ENCODE measurements around the gene SYT1.

Gene SYT1

DNA sequence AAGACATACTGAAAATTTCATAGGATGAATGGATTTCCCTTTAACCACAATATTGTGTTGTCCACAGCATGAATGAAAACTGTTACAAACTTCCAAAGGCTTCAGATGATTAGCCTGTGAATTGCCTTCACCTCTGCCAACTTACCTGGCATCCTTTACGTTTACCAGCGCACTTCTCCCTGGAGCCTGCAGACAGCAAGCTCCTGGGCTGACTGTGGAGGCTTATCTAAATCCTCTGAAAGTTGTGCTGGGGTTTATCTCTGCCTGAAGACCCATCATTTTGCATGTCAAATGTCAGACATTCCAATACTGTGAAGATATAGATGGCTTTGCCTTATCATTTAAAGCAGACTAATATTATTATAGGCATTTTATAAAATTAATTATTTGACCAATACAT, 403.0 kb downstream of the SYT1 start:
- H3K79me2 ChIP-seq (ENCODE audit: control insufficient read depth, insufficient read depth, low read length, unreplicated experiment): no peaks in the 10 kb centered on the region
- no peak overlapping the region for H3K27ac ChIP-seq (ENCODE audit: low read depth, low read length)
- H2AFZ ChIP-seq (ENCODE audit: low read length, unreplicated experiment): no peak overlapping the region

DNA sequence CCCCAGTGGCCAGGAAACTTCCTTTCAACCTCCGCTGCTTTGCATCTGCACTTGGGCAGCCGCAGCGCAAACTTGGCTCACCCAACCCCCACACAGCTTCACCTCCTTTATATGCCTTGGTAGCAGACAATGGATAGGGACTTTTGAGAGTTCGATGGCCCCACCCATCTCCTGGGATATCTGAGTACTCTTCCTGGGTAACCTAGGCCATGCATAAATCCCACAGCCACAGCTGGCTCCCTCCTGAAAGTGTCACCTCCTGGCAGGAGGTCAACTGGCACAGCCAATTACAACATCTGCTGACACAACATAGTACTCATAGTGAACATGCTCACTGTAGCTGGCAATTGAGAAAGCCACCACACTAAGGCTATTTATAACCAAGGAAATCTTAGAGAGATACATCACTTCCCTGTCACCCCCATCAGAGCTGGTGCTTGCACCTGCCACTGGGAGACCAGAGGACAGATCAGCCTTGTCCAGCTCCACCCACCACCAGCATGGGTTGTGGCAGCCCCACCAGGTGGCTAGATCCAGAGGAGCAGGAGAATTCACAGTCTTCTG, 410.0 kb downstream of the SYT1 start:
- Histone ChIP-seq H3K27ac (ENCODE audit: low read depth, low read length) (no peak overlapping the region), H3K4me1 (ENCODE audit: control insufficient read depth, insufficient read depth, low read length, unreplicated experiment) (no peaks in the 10 kb centered on the region), H2AFZ (ENCODE audit: low read length, unreplicated experiment) (no peak overlapping the region), H3K79me2 (ENCODE audit: control insufficient read depth, insufficient read depth, low read length, unreplicated experiment) (no peaks in the 10 kb centered on the region), H3K36me3 (ENCODE audit: insufficient read depth, low read length) (no peaks in the 10 kb centered on the region), H3K27me3 (ENCODE audit: insufficient read depth, low read length) (no peaks in the 10 kb centered on the region), H3K4me3 (ENCODE audit: low read depth, low read length) (no peak overlapping the region)

More for the DNA sequence above, 403.0 kb downstream of the SYT1 start:
- H3K27me3 ChIP-seq (ENCODE audit: insufficient read depth, low read length): no peaks in the 10 kb centered on the region
- H3K4me3 ChIP-seq (ENCODE audit: low read depth, low read length): no peak overlapping the region
- no peaks in the 10 kb centered on the region for H3K4me1 ChIP-seq (ENCODE audit: control insufficient read depth, insufficient read depth, low read length, unreplicated experiment)
- no peaks in the 10 kb centered on the region for H3K36me3 ChIP-seq (ENCODE audit: insufficient read depth, low read length)

DNA sequence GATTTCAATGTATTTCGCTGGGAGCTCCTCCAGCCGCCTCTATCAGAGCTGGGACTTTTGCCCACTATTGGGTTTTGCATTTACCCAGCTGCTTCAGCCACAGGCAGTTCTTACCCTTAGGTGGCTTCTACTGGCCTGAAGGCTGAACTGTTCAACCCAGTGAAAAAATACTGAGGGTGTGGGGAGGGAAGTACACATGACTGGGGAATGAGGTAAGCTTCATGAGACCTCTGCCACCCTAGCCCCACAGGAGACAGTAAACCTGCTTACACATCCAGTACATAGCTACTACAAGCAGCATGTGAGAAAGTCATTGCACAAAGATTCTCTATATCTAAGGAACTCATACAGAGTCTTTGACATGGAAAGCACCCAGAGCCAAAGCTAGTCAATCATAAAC, 411.1 kb downstream of the SYT1 start:
- Histone ChIP-seq H3K27me3 (ENCODE audit: insufficient read depth, low read length) (no peaks in the 10 kb centered on the region), H3K79me2 (ENCODE audit: control insufficient read depth, insufficient read depth, low read length, unreplicated experiment) (no peaks in the 10 kb centered on the region), H3K27ac (ENCODE audit: low read depth, low read length) (no peak overlapping the region), H3K4me3 (ENCODE audit: low read depth, low read length) (no peak overlapping the region), H3K4me1 (ENCODE audit: control insufficient read depth, insufficient read depth, low read length, unreplicated experiment) (no peaks in the 10 kb centered on the region), H3K36me3 (ENCODE audit: insufficient read depth, low read length) (no peaks in the 10 kb centered on the region), H2AFZ (ENCODE audit: low read length, unreplicated experiment) (no peak overlapping the region)

DNA sequence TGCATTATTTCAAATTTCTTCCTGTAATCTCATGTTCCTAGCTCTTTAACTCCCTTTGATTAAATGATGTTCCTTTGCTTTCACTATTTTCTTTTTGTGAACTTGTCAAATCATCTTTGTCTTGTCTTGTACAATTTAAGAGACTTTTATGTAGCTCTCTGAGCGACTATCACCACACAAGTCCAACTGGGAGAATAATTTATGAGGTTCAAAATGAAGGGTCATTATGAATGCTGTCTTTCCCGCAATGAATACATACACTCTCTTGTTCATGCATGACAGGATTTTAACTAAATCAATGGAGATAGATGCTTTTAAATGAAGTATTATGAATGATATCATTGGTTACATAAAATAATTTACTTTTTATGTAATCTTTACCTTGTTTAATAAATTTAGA, 418.8 kb downstream of the SYT1 start:
- Histone ChIP-seq H2AFZ (ENCODE audit: low read length, unreplicated experiment) (no peak overlapping the region), H3K4me1 (ENCODE audit: control insufficient read depth, insufficient read depth, low read length, unreplicated experiment) (no peaks in the 10 kb centered on the region), H3K27ac (ENCODE audit: low read depth, low read length) (no peak overlapping the region), H3K4me3 (ENCODE audit: low read depth, low read length) (no peak overlapping the region), H3K36me3 (ENCODE audit: insufficient read depth, low read length) (no peaks in the 10 kb centered on the region), H3K27me3 (ENCODE audit: insufficient read depth, low read length) (no peaks in the 10 kb centered on the region), H3K79me2 (ENCODE audit: control insufficient read depth, insufficient read depth, low read length, unreplicated experiment) (no peaks in the 10 kb centered on the region)

DNA sequence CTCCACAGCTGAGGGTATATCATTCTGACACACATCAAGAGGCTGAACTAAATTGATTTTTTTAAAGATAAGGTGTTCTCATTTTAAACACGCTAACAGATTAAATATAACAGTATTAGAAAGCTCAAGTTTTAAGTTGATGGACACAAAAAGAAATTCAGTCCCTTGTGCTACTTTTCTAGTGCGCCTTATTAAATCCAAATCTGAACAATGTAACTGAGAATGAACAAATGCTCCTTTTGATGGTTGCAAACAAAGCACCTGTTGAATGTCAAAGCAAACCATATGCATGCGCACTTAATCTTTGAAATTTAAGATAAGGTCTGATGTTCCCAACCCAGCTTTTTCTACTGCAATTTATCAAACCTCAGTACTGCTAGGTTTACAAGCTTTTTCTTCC, 424.3 kb downstream of the SYT1 start:
- no peaks in the 10 kb centered on the region for H3K27me3 ChIP-seq (ENCODE audit: insufficient read depth, low read length)
- H3K27ac ChIP-seq (ENCODE audit: low read depth, low read length): no peak overlapping the region
- H3K4me3 ChIP-seq (ENCODE audit: low read depth, low read length): no peak overlapping the region
- H3K4me1 ChIP-seq (ENCODE audit: control insufficient read depth, insufficient read depth, low read length, unreplicated experiment): no peaks in the 10 kb centered on the region
- H2AFZ ChIP-seq (ENCODE audit: low read length, unreplicated experiment): no peak overlapping the region
- H3K36me3 ChIP-seq (ENCODE audit: insufficient read depth, low read length): no peaks in the 10 kb centered on the region
- H3K79me2 ChIP-seq (ENCODE audit: control insufficient read depth, insufficient read depth, low read length, unreplicated experiment): no peaks in the 10 kb centered on the region

DNA sequence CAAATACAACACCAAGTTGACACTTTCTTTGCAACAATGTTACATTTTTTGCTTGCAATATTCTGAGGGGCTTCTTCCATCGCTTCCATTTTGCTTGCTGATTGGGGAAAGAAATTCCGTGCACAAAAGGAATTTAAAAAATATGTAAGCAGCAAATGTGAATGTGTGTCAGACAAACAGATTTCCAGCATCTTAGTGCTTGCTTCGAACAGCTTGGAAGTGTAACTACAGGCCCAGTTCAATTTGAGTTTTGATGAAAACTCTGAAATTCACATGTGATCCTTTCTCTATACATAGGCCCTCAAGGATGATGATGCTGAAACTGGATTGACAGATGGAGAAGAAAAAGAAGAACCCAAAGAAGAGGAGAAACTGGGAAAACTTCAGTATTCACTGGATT, 427.1 kb downstream of the SYT1 start:
- no peak overlapping the region for H3K4me3 ChIP-seq (ENCODE audit: low read depth, low read length)
- H3K79me2 ChIP-seq (ENCODE audit: control insufficient read depth, insufficient read depth, low read length, unreplicated experiment): no peaks in the 10 kb centered on the region
- no peaks in the 10 kb centered on the region for H3K27me3 ChIP-seq (ENCODE audit: insufficient read depth, low read length)
- peaks cover 8% of the 10 kb centered on the region for H3K4me1 ChIP-seq (ENCODE audit: control insufficient read depth, insufficient read depth, low read length, unreplicated experiment)
- H2AFZ ChIP-seq (ENCODE audit: low read length, unreplicated experiment): no peak overlapping the region
- H3K27ac ChIP-seq (ENCODE audit: low read depth, low read length): no peak overlapping the region
- H3K36me3 ChIP-seq (ENCODE audit: insufficient read depth, low read length): no peaks in the 10 kb centered on the region

DNA sequence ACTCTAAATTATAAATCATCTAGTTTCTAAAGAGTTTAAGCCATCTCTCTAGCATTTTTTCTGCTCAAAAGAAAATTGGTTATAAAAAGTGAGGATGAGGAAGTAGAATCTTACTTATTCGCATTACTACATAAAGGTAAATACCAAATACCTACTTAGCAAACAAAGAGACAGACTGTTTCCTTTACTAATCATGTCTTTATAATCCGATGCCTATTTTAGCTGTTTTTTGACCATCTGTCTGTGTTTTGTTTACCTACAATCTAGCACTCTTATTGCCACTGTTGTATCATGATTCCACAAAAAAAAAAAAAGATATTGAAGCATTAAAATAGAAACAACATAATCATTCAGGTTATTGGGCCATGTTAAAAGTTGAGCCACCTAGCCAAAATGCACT, 430.0 kb downstream of the SYT1 start:
- Histone ChIP-seq H2AFZ (ENCODE audit: low read length, unreplicated experiment) (no peak overlapping the region), H3K27me3 (ENCODE audit: insufficient read depth, low read length) (no peaks in the 10 kb centered on the region), H3K79me2 (ENCODE audit: control insufficient read depth, insufficient read depth, low read length, unreplicated experiment) (no peaks in the 10 kb centered on the region), H3K4me1 (ENCODE audit: control insufficient read depth, insufficient read depth, low read length, unreplicated experiment) (peaks cover 12% of the 10 kb centered on the region), H3K36me3 (ENCODE audit: insufficient read depth, low read length) (peaks cover 4% of the 10 kb centered on the region; the same call in 1 of the 2 replicates), H3K27ac (ENCODE audit: low read depth, low read length) (no peak overlapping the region), H3K4me3 (ENCODE audit: low read depth, low read length) (no peak overlapping the region)

DNA sequence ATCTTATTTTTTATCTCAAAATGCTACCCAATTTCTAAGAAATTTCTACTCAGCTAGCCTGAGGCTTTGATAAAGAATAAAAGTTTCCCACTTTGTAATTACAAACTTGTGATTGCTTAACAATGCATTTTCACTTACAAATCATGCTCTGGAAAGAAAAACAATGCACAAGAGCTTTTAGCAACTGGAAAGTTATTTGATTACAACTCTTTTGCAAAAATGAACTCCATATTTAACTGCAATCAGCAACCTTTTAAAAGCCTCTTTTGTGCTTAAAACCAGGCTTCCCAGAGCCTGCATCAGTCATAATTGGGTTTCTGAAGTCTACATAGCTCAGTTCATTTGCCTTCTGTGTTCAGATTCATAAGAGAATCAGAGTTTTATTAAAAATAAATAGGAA, 431.0 kb downstream of the SYT1 start:
- Histone ChIP-seq H2AFZ (ENCODE audit: low read length, unreplicated experiment) (no peak overlapping the region), H3K4me1 (ENCODE audit: control insufficient read depth, insufficient read depth, low read length, unreplicated experiment) (peaks cover 21% of the 10 kb centered on the region), H3K36me3 (ENCODE audit: insufficient read depth, low read length) (peaks cover 4% of the 10 kb centered on the region; the same call in 1 of the 2 replicates), H3K27me3 (ENCODE audit: insufficient read depth, low read length) (no peaks in the 10 kb centered on the region), H3K4me3 (ENCODE audit: low read depth, low read length) (no peak overlapping the region), H3K79me2 (ENCODE audit: control insufficient read depth, insufficient read depth, low read length, unreplicated experiment) (no peaks in the 10 kb centered on the region), H3K27ac (ENCODE audit: low read depth, low read length) (no peak overlapping the region)

DNA sequence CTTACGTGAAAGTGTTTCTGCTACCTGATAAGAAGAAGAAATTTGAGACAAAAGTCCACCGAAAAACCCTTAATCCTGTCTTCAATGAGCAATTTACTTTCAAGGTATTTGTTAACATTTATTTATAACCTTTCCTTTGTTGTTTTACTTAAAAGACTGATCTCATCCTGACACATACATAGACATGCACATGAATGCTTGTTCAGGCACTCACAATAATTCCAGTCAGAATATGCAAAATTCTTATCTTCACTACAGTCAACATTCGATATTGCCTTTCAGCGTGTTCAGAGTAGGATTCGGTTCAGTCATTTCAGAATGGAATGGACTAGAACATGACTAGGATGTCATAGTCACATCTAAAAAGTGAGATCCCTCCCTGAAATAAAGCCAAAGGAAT, 431.6 kb downstream of the SYT1 start:
- no peak overlapping the region for H2AFZ ChIP-seq (ENCODE audit: low read length, unreplicated experiment)
- no peaks in the 10 kb centered on the region for H3K79me2 ChIP-seq (ENCODE audit: control insufficient read depth, insufficient read depth, low read length, unreplicated experiment)
- no peak overlapping the region for H3K4me3 ChIP-seq (ENCODE audit: low read depth, low read length)
- peaks cover 8% of the 10 kb centered on the region; the same call in 1 of the 2 replicates for H3K36me3 ChIP-seq (ENCODE audit: insufficient read depth, low read length)
- H3K27ac ChIP-seq (ENCODE audit: low read depth, low read length): no peak overlapping the region
- H3K27me3 ChIP-seq (ENCODE audit: insufficient read depth, low read length): no peaks in the 10 kb centered on the region
- peaks cover 21% of the 10 kb centered on the region for H3K4me1 ChIP-seq (ENCODE audit: control insufficient read depth, insufficient read depth, low read length, unreplicated experiment)

DNA sequence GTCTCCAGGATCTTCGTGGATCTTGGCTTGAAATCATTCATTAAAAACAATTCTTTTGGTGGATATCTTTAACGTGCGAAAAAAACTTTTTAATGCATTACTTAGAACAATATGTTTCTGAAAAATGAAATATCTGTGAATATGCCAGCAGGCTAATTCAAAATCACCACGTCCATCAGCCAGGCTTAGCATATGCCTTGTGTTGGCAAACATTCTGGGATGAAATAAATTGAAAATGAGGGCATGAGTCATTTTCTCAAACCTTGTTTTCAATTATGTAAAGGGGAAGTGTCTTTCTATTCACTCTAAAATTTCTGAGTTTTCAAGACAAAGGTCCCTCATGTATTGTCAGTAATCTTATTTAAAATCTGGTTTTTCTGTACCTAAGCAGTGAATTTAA, 432.3 kb downstream of the SYT1 start:
- Histone ChIP-seq H3K79me2 (ENCODE audit: control insufficient read depth, insufficient read depth, low read length, unreplicated experiment) (no peaks in the 10 kb centered on the region), H3K4me1 (ENCODE audit: control insufficient read depth, insufficient read depth, low read length, unreplicated experiment) (peaks cover 21% of the 10 kb centered on the region), H3K36me3 (ENCODE audit: insufficient read depth, low read length) (peaks cover 8% of the 10 kb centered on the region; the same call in 1 of the 2 replicates), H2AFZ (ENCODE audit: low read length, unreplicated experiment) (no peak overlapping the region), H3K4me3 (ENCODE audit: low read depth, low read length) (no peak overlapping the region), H3K27ac (ENCODE audit: low read depth, low read length) (no peak overlapping the region), H3K27me3 (ENCODE audit: insufficient read depth, low read length) (no peaks in the 10 kb centered on the region)

DNA sequence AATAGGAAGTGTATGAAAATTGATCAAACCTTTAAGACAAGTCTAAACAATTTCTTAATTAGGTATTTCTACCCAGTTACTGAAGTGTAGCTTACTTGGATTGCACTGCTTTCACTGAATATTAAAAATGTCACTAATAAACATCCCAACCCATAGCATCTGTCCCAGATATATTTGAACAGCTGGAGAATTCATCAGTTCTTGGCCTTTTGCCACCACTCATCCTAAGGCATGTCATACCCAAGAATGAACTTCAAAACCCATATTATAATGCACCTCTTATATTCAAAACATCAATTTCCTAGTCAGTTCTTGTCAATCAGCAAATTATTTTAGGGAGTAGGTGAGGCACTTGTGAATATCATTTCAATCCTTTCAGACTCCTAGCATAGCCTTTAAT, 433.9 kb downstream of the SYT1 start:
- H3K36me3 ChIP-seq (ENCODE audit: insufficient read depth, low read length): peaks cover 8% of the 10 kb centered on the region; the same call in 1 of the 2 replicates
- H3K4me1 ChIP-seq (ENCODE audit: control insufficient read depth, insufficient read depth, low read length, unreplicated experiment): peaks cover 21% of the 10 kb centered on the region
- no peak overlapping the region for H3K4me3 ChIP-seq (ENCODE audit: low read depth, low read length)
- H3K27ac ChIP-seq (ENCODE audit: low read depth, low read length): no peak overlapping the region
- H2AFZ ChIP-seq (ENCODE audit: low read length, unreplicated experiment): no peak overlapping the region
- no peaks in the 10 kb centered on the region for H3K79me2 ChIP-seq (ENCODE audit: control insufficient read depth, insufficient read depth, low read length, unreplicated experiment)
- no peaks in the 10 kb centered on the region for H3K27me3 ChIP-seq (ENCODE audit: insufficient read depth, low read length)

All from ACC112 (cell line).